ENCODE measurements around the gene OLFML2A.

OLFML2A gene

DNA sequence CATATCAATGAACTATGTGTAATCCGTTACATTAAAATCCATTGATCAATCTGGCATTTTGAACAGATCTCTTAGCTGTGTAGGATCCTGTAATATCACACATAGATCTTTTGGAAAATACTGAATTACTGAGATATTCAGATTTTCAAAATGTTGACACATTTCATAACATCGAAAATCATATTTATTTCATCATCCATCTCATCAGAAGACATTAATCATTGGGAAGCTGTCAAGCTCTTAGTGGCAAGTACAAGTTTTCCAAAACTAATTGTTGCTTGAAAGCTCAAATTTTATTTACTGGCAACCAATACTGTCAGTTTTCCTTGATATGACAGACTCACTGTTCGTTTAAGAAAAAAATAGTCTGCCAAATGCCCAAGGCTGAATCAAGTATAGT lies 14.3 kb upstream of the OLFML2A start:
- peaks cover 19% of the 10 kb centered on the region for H3K27me3 ChIP-seq (ENCODE audit: control insufficient read depth, insufficient read depth, low read length)
- no peaks in the 10 kb centered on the region for H3K36me3 ChIP-seq (ENCODE audit: control insufficient read depth, insufficient read depth, low read length)
- H3K4me1 ChIP-seq (ENCODE audit: control insufficient read depth, insufficient read depth, low read length): peaks cover 77% of the 10 kb centered on the region
- H3K9me3 ChIP-seq (ENCODE audit: control insufficient read depth, insufficient read depth, low read length): no peaks in the 10 kb centered on the region
- no peak overlapping the region for H3K4me3 ChIP-seq (ENCODE audit: low read depth, low read length)
- no peak overlapping the region for H3K9ac ChIP-seq (ENCODE audit: low read depth, low read length)

DNA sequence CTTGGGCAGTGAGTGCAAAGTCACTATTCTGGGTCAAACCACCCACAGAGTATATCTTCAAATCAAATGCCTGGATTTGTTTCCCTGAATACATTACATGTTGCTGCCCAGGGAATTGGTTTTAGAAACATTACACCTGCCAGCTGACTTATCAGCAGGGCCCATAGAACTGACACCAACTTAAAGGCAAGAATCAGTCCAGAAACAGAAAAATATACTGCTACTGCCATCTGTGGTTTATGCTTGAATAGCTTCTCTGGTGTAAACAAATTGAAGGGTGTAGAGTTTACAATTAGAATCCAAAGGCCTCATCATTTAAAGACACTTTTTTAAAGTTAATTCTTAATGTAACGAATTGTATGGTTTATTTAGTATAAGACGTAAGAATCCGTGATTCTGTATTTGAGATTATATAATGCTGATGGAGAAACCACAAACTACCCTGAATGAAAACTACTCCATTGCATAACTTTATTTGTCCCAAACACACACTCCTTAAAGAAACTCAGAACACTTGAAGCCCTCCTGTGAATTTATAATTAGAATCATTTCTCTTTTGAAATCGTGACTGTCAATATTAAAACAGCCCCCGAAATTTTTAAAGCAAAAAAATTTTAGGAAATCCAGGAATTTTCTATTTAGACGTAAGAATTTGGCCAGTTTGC lies 12.0 kb upstream of the OLFML2A start:
- Histone ChIP-seq H3K27me3 (ENCODE audit: control insufficient read depth, insufficient read depth, low read length) (peaks cover 31% of the 10 kb centered on the region), H3K9me3 (ENCODE audit: control insufficient read depth, insufficient read depth, low read length) (no peaks in the 10 kb centered on the region), H3K4me1 (ENCODE audit: control insufficient read depth, insufficient read depth, low read length) (peaks cover 74% of the 10 kb centered on the region), H3K36me3 (ENCODE audit: control insufficient read depth, insufficient read depth, low read length) (no peaks in the 10 kb centered on the region), H3K4me3 (ENCODE audit: low read depth, low read length) (no peak overlapping the region), H3K9ac (ENCODE audit: low read depth, low read length) (no peak overlapping the region)

GRCh38 chr9:124765439-124765835 lies 11.5 kb upstream of the OLFML2A start:
- no peak overlapping the region for H3K4me3 ChIP-seq (ENCODE audit: low read depth, low read length)
- no peaks in the 10 kb centered on the region for H3K36me3 ChIP-seq (ENCODE audit: control insufficient read depth, insufficient read depth, low read length)
- no peaks in the 10 kb centered on the region for H3K9me3 ChIP-seq (ENCODE audit: control insufficient read depth, insufficient read depth, low read length)
- peaks cover 31% of the 10 kb centered on the region for H3K27me3 ChIP-seq (ENCODE audit: control insufficient read depth, insufficient read depth, low read length)
- H3K9ac ChIP-seq (ENCODE audit: low read depth, low read length): no peak overlapping the region
- H3K4me1 ChIP-seq (ENCODE audit: control insufficient read depth, insufficient read depth, low read length): peaks cover 71% of the 10 kb centered on the region

DNA sequence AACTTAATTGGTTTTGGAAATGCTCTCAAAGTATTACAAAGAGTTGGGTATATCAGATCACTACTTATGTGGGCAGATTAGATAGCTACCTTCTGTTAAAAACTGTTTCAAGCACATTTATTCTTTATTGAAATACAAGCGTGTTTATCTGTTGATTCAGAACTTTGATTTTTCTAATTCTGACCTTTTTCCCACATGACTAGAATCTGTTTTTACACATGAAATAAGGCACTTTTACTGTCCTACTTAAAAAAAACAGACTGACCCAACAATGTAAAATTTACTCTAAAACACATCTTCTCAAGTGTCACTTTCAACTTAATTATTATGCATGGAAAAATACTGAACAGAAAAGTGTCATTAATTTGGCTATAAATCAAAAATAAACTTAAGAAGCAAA lies 10.6 kb upstream of the OLFML2A start:
- Histone ChIP-seq H3K4me3 (ENCODE audit: low read depth, low read length) (peak overlapping the region; percentile 5), H3K4me1 (ENCODE audit: control insufficient read depth, insufficient read depth, low read length) (peaks cover 64% of the 10 kb centered on the region), H3K27me3 (ENCODE audit: control insufficient read depth, insufficient read depth, low read length) (peaks cover 31% of the 10 kb centered on the region), H3K9me3 (ENCODE audit: control insufficient read depth, insufficient read depth, low read length) (no peaks in the 10 kb centered on the region), H3K9ac (ENCODE audit: low read depth, low read length) (no peak overlapping the region), H3K36me3 (ENCODE audit: control insufficient read depth, insufficient read depth, low read length) (no peaks in the 10 kb centered on the region)

DNA sequence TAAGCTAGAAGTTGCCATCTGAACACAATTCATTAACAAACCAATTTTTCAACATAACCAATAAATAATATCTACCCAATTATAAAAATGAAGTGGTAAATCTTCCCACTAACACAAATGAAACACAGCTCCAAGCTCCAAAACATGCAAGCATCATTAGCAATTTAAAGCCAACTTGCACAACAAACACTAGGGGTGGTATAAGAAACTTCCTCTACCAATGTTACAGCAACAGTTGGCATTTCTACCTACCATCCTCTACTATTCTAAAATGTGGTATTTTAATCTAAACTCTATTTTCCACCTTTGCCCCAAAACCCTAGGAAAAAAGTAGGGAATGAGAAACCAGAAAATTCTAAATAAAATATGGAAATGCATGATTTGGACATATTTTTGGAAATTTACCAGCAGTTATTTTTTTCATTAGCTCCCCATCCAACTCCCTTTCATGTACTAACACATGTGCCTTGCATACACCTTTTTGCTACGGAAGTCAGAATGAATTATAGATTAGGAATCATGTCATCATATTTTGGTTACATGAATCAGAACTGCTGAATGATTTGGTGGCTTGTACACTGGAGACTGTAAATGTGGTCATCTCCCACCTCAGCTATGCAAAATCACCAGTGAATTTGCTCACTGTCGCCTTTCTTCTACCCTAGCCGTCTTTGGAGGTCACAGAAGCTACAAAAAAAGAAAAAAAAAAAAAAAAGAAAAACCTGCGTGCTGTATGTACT lies 9.9 kb upstream of the OLFML2A start:
- Histone ChIP-seq H3K9ac (ENCODE audit: low read depth, low read length) (no peak overlapping the region), H3K36me3 (ENCODE audit: control insufficient read depth, insufficient read depth, low read length) (no peaks in the 10 kb centered on the region), H3K4me3 (ENCODE audit: low read depth, low read length) (peak overlapping the region; percentile 9), H3K4me1 (ENCODE audit: control insufficient read depth, insufficient read depth, low read length) (peaks cover 57% of the 10 kb centered on the region), H3K27me3 (ENCODE audit: control insufficient read depth, insufficient read depth, low read length) (peaks cover 31% of the 10 kb centered on the region), H3K9me3 (ENCODE audit: control insufficient read depth, insufficient read depth, low read length) (no peaks in the 10 kb centered on the region)

DNA sequence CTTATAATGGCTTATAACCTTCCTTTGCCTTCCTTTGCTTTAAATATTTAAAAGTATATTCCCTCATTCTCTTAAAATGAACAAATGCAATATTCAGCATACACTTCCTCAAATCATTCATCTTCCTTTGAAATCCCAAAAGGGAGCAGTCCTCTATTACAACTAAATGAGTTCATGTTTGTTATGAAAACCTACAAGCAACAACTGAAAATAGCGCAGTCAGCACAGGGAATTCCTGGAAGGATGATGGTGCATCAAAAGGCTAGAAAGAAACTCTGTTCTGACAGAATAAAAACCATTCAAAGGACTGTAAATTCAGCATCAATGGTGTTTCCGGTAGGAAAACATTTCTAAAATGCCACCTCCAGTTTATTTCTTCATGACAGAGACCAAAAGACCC lies 9.1 kb upstream of the OLFML2A start:
- Histone ChIP-seq H3K36me3 (ENCODE audit: control insufficient read depth, insufficient read depth, low read length) (no peaks in the 10 kb centered on the region), H3K4me1 (ENCODE audit: control insufficient read depth, insufficient read depth, low read length) (peaks cover 49% of the 10 kb centered on the region), H3K9me3 (ENCODE audit: control insufficient read depth, insufficient read depth, low read length) (no peaks in the 10 kb centered on the region), H3K4me3 (ENCODE audit: low read depth, low read length) (no peak overlapping the region), H3K9ac (ENCODE audit: low read depth, low read length) (no peak overlapping the region), H3K27me3 (ENCODE audit: control insufficient read depth, insufficient read depth, low read length) (peaks cover 35% of the 10 kb centered on the region)

DNA sequence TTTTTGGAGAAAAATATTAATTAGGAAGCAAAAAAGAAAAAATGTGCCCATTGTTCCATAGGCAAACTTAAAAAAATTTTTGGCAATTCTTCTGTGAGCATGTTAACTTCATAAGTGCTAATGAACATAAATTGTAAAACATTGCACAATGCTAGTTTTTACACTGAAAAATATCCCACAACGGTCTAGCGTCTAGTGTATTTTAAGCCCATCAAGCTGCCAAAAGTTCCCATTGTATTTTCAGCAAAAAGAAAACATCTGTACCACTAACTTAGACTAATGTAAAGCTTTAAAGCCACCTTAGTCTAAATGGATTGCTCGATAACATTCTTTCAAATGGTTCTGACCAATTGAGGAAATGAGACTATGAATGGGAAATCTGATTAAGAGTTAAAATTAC lies 8.6 kb upstream of the OLFML2A start:
- Histone ChIP-seq H3K4me1 (ENCODE audit: control insufficient read depth, insufficient read depth, low read length) (peaks cover 44% of the 10 kb centered on the region), H3K4me3 (ENCODE audit: low read depth, low read length) (no peak overlapping the region), H3K36me3 (ENCODE audit: control insufficient read depth, insufficient read depth, low read length) (no peaks in the 10 kb centered on the region), H3K27me3 (ENCODE audit: control insufficient read depth, insufficient read depth, low read length) (peaks cover 32% of the 10 kb centered on the region), H3K9me3 (ENCODE audit: control insufficient read depth, insufficient read depth, low read length) (no peaks in the 10 kb centered on the region), H3K9ac (ENCODE audit: low read depth, low read length) (no peak overlapping the region)

DNA sequence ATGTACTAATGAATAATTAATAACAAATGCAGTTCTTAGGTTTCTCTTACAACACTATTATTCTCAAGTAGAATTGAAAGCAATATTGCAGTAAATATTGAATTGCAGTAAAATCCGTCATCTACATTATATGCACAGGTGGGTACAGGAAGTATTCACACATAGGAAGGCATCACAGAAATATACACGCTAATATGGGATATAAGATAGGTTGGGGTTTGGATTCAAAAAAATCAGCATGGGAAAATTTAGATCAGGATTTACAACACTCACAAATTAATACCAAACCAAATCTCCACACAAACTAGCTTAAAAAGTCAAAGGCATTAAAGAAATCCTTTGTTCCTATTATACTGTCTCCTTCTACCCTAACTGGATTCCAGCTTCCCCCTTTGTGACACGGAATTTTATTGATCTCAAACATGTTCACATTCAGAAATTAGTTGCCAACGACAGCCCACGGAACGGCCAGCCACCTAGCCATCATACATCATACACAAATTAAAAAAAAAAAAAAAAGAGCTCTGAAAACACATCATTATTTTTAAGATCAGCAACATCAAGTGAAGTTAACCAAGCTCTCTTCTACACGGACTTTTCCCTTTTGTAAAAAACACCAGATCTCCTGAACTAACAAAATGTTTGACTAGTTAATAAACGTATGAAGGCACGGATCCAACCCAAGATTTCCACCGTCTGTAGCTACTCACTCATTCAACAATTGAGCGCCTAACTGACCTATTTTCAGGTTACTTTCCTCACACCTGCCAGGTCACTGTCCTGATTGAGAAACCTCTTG lies 8.0 kb upstream of the OLFML2A start:
- Histone ChIP-seq H3K9ac (ENCODE audit: low read depth, low read length) (no peak overlapping the region), H3K4me3 (ENCODE audit: low read depth, low read length) (peak overlapping the region; percentile 73), H3K9me3 (ENCODE audit: control insufficient read depth, insufficient read depth, low read length) (no peaks in the 10 kb centered on the region), H3K27me3 (ENCODE audit: control insufficient read depth, insufficient read depth, low read length) (peaks cover 32% of the 10 kb centered on the region), H3K36me3 (ENCODE audit: control insufficient read depth, insufficient read depth, low read length) (no peaks in the 10 kb centered on the region), H3K4me1 (ENCODE audit: control insufficient read depth, insufficient read depth, low read length) (peaks cover 41% of the 10 kb centered on the region)

DNA sequence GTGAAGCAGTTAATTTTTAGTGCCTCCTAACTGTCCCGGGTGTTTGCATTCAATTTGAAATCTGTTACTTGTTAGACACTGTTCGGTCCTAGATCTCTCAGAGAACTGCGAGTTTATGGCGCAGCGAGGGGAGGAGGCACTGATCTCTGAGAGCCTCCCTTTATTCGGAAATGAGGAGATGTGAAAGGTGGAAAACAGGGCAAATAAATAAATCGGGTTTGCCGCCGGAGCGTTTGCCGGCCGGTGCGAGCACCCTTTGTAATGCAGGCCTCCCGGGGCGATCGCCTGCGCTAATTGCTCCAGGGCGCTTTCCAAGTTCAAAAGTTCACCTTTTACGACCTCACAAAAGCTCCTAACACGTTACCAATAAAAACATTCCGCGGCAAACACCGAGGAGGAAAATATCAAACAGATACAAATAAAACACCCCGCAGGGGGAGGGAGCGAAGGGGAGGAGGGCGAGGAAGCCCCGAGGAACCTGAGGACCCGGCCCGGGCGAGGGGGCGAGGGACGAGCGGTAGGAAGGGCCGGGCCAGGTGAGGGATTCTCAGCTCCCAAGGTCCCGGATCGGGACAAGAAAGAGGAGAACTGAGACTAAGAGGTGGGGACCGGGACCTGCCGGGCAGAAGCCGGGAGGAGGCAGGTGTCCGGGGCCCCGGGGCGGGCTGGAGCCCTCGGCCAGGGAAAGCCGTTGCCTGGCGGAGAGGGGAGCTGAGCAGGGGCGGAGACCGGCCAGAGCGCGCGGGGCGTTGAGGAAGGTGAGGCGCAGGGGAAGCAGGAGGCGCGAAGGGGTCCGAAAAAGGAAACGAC lies 7.2 kb upstream of the OLFML2A start:
- peaks cover 37% of the 10 kb centered on the region for H3K4me1 ChIP-seq (ENCODE audit: control insufficient read depth, insufficient read depth, low read length)
- H3K27me3 ChIP-seq (ENCODE audit: control insufficient read depth, insufficient read depth, low read length): peaks cover 32% of the 10 kb centered on the region
- no peaks in the 10 kb centered on the region for H3K36me3 ChIP-seq (ENCODE audit: control insufficient read depth, insufficient read depth, low read length)
- no peaks in the 10 kb centered on the region for H3K9me3 ChIP-seq (ENCODE audit: control insufficient read depth, insufficient read depth, low read length)
- H3K4me3 ChIP-seq (ENCODE audit: low read depth, low read length): peak overlapping the region; percentile 73
- no peak overlapping the region for H3K9ac ChIP-seq (ENCODE audit: low read depth, low read length)

- H3K4me1 ChIP-seq (ENCODE audit: control insufficient read depth, insufficient read depth, low read length): peaks cover 36% of the 10 kb centered on the region
- H3K36me3 ChIP-seq (ENCODE audit: control insufficient read depth, insufficient read depth, low read length): no peaks in the 10 kb centered on the region
- peak overlapping the region; percentile 81 for H3K4me3 ChIP-seq (ENCODE audit: low read depth, low read length)
- H3K27me3 ChIP-seq (ENCODE audit: control insufficient read depth, insufficient read depth, low read length): peaks cover 32% of the 10 kb centered on the region
- H3K9ac ChIP-seq (ENCODE audit: low read depth, low read length): no peak overlapping the region
- no peaks in the 10 kb centered on the region for H3K9me3 ChIP-seq (ENCODE audit: control insufficient read depth, insufficient read depth, low read length)
Measured at GRCh38 chr9:124770359-124771020, 6.4 kb upstream of the OLFML2A start.

Measured in iPS-15b (cell line).